Activated B cell treated with CpG ODN at 0.5 μM for 24 hours (primary cell): ENCODE measurements around the gene PRORP. TPM values are rescaled to one million over a fixed set of nuclear protein-coding genes. Genes with fewer than 3 reads are reported as not detected.
A peak's percentile ranks its signal among the peaks of the same experiment; 100 is the strongest.

Source experiments
- ATAC-seq: fragments of 200-7000 bp; cut with Tn5 transposase; one replicate; pipeline ENCODE4 v1.10.0; 2021; ENCODE audit warnings: low read depth, mild to moderate bottlenecking, moderate library complexity
- CTCF ChIA-PET: fragments of 350-600 bp; sonication (Branson Sonifier 250); formaldehyde crosslinking; loops from one replicate; lab custom pipeline; 2021; ENCODE audit warnings: antibody characterized with exemption; lab: Charles Lee
- POLR2A ChIA-PET: fragments of 350-600 bp; sonication (Branson Sonifier 250); formaldehyde crosslinking; loops from one replicate; lab custom pipeline; 2021; ENCODE audit warnings: antibody characterized with exemption; lab: Charles Lee
- DNase-seq: peaks from one replicate; pipeline ENCODE4 v3.0.0; 2022
- H3K27ac Mint-ChIP-seq: one replicate; pipeline ENCODE4 v1.8.0; 2020; ENCODE audit warnings: mixed read lengths
- H3K27me3 Mint-ChIP-seq: one replicate; pipeline ENCODE4 v1.8.0; 2021; ENCODE audit warnings: mixed read lengths
- H3K36me3 Mint-ChIP-seq: one replicate; pipeline ENCODE4 v1.8.0; 2021; ENCODE audit warnings: low read depth, mixed read lengths
- H3K4me1 Mint-ChIP-seq: one replicate; pipeline ENCODE4 v1.8.0; 2021; ENCODE audit warnings: mixed read lengths
- H3K4me3 Mint-ChIP-seq: one replicate; pipeline ENCODE4 v1.8.0; 2020; ENCODE audit warnings: mild to moderate bottlenecking, mixed read lengths
- H3K9me3 Mint-ChIP-seq: one replicate; pipeline ENCODE4 v1.8.0; 2020; ENCODE audit warnings: mixed read lengths
- intact Hi-C: fragments of 100-400 bp; cut with micrococcal nuclease; formaldehyde crosslinking; loops from one replicate; pipeline ENCODE4 v1.15.1; 2024
- total RNA-seq: library from RNA; stranded (reverse); gene quantifications from 2 replicates; pipeline ENCODE4 v1.2.3, GENCODE V29; 2022
- TF ChIP-seq, protein P1 (sequence below): fragments of 200-600 bp; IDR thresholded peaks from one replicate; pipeline ENCODE4 v1.8.0; 2022; ENCODE audit warnings: antibody characterized with exemption, mild to moderate bottlenecking

Gene PRORP
- total RNA-seq, 1 donor from 2014 or later = 25.6 TPM

DNA sequence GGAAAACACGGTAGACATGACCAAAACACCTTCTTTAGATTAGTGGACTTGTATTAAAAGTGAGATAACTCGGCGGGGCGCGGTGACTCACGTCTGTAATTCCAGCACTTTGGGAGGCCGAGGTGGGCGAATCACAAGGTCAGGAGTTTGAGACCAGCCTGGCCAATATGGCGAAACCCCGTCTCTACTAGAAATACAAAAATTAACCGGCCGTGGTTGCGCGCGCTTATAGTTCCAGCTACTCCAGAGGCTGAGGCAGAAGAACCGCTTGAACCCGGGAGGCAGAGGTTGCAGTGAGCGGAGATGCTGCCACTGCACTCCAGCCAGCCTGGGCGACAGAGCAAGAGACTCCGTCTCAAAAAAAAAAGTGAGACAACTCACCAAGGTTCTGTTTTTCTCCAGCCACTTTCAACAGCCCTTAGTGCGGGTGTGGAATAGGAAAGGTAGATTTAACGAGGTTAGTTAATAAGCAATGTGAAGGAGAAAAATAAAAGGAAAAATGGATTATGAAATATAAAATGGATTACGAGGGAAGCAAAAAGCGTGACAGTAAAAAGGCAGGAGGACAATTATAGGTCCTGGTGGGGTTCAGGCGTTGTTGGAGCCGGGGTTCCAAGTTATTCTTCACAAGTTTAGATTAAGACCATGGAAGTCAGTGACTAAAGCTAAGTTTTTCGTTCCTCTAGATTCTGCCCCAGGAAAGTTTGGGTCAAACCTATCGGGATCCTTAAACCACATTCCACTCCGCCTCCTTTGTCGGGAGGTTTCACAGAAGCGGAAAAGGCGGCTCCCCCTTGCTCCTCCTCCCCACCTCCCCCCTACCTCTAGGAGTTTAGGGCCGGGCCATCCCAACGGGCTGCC is 1.1 kb upstream of the PRORP start:
- Mint-ChIP-seq H3K36me3 (peaks cover 44% of the 10 kb centered on the region), H3K27me3 (no peaks in the 10 kb centered on the region), H3K4me1 (peaks cover 50% of the 10 kb centered on the region), H3K9me3 (no peaks in the 10 kb centered on the region), H3K27ac (peak overlapping the region; percentile 100), H3K4me3 (peak overlapping the region; percentile 99)
- TF ChIP-seq, protein P1, sequence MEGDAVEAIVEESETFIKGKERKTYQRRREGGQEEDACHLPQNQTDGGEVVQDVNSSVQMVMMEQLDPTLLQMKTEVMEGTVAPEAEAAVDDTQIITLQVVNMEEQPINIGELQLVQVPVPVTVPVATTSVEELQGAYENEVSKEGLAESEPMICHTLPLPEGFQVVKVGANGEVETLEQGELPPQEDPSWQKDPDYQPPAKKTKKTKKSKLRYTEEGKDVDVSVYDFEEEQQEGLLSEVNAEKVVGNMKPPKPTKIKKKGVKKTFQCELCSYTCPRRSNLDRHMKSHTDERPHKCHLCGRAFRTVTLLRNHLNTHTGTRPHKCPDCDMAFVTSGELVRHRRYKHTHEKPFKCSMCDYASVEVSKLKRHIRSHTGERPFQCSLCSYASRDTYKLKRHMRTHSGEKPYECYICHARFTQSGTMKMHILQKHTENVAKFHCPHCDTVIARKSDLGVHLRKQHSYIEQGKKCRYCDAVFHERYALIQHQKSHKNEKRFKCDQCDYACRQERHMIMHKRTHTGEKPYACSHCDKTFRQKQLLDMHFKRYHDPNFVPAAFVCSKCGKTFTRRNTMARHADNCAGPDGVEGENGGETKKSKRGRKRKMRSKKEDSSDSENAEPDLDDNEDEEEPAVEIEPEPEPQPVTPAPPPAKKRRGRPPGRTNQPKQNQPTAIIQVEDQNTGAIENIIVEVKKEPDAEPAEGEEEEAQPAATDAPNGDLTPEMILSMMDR = no peak
- intact Hi-C loops = loop anchor here (5.0 kb wide), 2 partner anchors 584 to 659 kb away; partner anchors contain the start of genes EAPP and SPTSSA
- ChIA-PET POLR2A (interaction anchor here (0.6 to 4.5 kb wide), 19 partner anchors 16 to 705 kb away, joined by 3 to 92 read pairs (median 4); partner anchors contain the start of genes BAZ1A, BRMS1L, FAM177A1 and NFKBIA), CTCF (interaction anchor here (1.5 kb wide), 1 partner anchor 283 kb away, joined by 5 read pairs; the partner anchor contains the start of gene NFKBIA)
- no peak for DNase-seq
- no peak for ATAC-seq

DNA sequence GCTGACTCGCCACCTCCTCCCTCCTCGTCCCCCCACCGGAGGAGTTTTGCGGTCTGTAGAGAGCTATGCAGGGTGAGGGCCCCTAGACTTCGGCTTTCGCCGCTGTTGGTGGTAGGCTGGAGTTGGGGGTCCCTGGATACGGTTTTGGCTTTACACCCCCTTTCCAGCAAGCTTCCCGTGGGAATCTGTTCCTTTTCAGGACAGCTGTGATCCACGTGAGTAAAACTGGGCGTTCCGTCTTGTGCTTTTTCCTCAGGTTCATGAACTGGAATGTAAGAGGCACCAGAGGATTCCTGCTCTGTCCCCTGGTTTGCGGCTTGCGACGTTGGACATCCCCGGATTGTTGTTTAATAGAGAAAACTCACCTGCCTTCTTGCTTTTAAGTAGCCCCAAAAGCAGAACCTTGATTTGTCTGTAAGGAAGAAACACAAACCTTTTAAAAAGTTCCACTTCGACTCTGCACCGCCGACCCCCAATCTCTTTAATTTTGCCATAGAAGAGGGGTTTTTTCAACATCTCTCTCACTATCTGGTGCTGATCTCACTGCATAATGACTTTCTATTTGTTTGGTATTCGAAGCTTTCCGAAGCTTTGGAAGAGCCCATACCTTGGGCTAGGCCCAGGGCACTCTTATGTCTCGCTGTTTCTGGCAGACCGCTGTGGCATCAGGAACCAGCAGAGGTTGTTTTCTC is 490 bp downstream of the PRORP start:
- Mint-ChIP-seq H3K4me1 (peaks cover 44% of the 10 kb centered on the region), H3K27me3 (no peaks in the 10 kb centered on the region)
- intact Hi-C loops = loop anchor here (1.0 to 5.0 kb wide), 13 partner anchors 77 to 703 kb away; partner anchors contain the start of genes BRMS1L, CFL2, EAPP and FAM177A1

DNA sequence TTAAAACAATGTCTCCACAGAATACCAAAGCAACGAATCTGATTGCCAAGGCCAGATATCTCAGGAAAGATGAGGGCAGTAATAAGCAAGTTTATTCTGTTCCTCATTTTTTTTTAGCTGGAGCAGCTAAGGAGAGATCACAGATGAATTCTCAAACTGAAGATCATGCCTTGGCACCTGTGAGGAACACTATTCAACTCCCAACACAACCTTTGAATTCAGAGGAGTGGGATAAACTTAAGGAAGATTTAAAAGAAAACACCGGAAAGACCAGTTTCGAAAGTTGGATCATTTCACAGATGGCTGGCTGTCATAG is 994 bp downstream of the PRORP start:
- TF ChIP-seq, protein P1 = no peak
- intact Hi-C loops = loop anchor here (2.0 to 5.0 kb wide), 3 partner anchors 409 to 661 kb away; partner anchors contain the start of genes CFL2, EAPP and SPTSSA
- ChIA-PET POLR2A (interaction anchor here (0.6 to 4.5 kb wide), 6 partner anchors 77 to 703 kb away, joined by 3 to 92 read pairs (median 4); partner anchors contain the start of genes BRMS1L, FAM177A1, NFKBIA and PSMA6), CTCF (no interaction called here)
- Mint-ChIP-seq H3K27ac (peak overlapping the region; percentile 100), H3K36me3 (peaks cover 33% of the 10 kb centered on the region), H3K9me3 (no peaks in the 10 kb centered on the region), H3K4me3 (peak overlapping the region; percentile 99), H3K4me1 (peaks cover 41% of the 10 kb centered on the region), H3K27me3 (no peaks in the 10 kb centered on the region)
- ATAC-seq (no peak), DNase-seq (no peak)

More for the DNA sequence above, 490 bp downstream of the PRORP start:
- ChIA-PET POLR2A (interaction anchor here (0.6 to 4.5 kb wide), 11 partner anchors 10 to 703 kb away, joined by 3 to 92 read pairs (median 4); partner anchors contain the start of genes BRMS1L, FAM177A1, NFKBIA and PSMA6), CTCF (interaction anchor here (0.5 to 1.5 kb wide), 2 partner anchors 20 to 281 kb away, joined by 4 to 5 read pairs; partner anchors contain the start of gene NFKBIA)
- H3K27ac Mint-ChIP-seq = peak overlapping the region; percentile 100
- H3K36me3 Mint-ChIP-seq = peaks cover 32% of the 10 kb centered on the region
- H3K4me3 Mint-ChIP-seq = peak overlapping the region; percentile 99
- DNase-seq (no peak), ATAC-seq (no peak)
- H3K9me3 Mint-ChIP-seq = no peaks in the 10 kb centered on the region
- TF ChIP-seq, protein P1 = no peak

DNA sequence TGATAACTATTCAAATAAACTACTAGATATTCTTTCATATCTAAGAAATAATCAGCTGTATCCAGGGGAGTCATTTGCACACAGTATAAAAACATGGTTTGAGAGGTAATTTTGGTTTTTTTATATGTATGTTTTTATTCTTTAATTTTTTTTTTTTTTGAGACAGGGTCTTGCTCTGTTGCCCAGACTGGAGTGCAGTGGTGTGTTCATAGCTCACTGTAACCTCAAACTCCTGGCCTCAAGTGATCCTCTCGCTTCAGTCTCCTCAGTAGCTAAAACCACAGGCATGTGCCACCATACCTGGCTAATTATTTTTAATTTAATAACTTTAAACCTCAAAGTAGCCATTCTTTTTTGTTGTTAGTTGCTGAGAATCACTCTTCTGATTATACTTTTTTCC is 1.8 kb downstream of the PRORP start:
- ChIA-PET POLR2A (interaction anchor here (0.6 to 4.5 kb wide), 3 partner anchors 280 to 293 kb away, joined by 3 to 92 read pairs (median 3); partner anchors contain the start of gene NFKBIA), CTCF (interaction anchor here (0.7 kb wide), 1 partner anchor 17 kb away, joined by 3 read pairs; no protein-coding TSS in a partner anchor)
- H3K4me3 Mint-ChIP-seq = no peak overlapping the region
- H3K4me1 Mint-ChIP-seq = peaks cover 38% of the 10 kb centered on the region
- TF ChIP-seq, protein P1 = no peak
- no peak for DNase-seq
- no peaks in the 10 kb centered on the region for H3K27me3 Mint-ChIP-seq
- peak overlapping the region; percentile 50 for H3K27ac Mint-ChIP-seq
- no peak for ATAC-seq
- peaks cover 36% of the 10 kb centered on the region for H3K36me3 Mint-ChIP-seq
- H3K9me3 Mint-ChIP-seq = no peaks in the 10 kb centered on the region
- intact Hi-C loops = loop anchor here (5.0 kb wide), 2 partner anchors 587 to 662 kb away; partner anchors contain the start of genes EAPP and SPTSSA
